Measurements from ENCODE around the gene GAGE12E.
"Not testable (repeated sequence)": the region's sequence is repeated elsewhere in the genome, so short reads cannot be mapped to it uniquely, and the experiment has no call there.

The GAGE12E gene

GRCh38 chrX:49589196-49589595 lies 38.1 kb downstream of the GAGE12E start, which contains the start of gene GAGE2A:
GAGE2A (plus strand) TSS chrX:49589496; CDS start chrX:49590651, 1,155 bp downstream.
- not testable (repeated sequence) for H3K4me2 ChIP-seq (ENCODE audit: low read length)

GRCh38 chrX:49589769-49590478 lies 38.8 kb downstream of the GAGE12E start:
- not testable (repeated sequence) for H2AK5ac ChIP-seq (ENCODE audit: low read length); H3K27me3 ChIP-seq (ENCODE audit: insufficient read depth, low read length); H3K4me3 ChIP-seq (ENCODE audit: low read depth, low read length); H2AFZ ChIP-seq (ENCODE audit: insufficient read depth, low read length, poor library complexity); H3K4me1 ChIP-seq (ENCODE audit: control insufficient read depth in 1 of 2, insufficient read depth in 2 of 2, low read length in 2 of 2); H3K4ac ChIP-seq (ENCODE audit: low read depth, low read length); H3K9me3 ChIP-seq (ENCODE audit: insufficient read depth, low read depth, low read length); H3K18ac ChIP-seq (ENCODE audit: low read length); DNase-seq; H3K9ac ChIP-seq (ENCODE audit: low read length); H4K12ac ChIP-seq (ENCODE audit: low read depth, low read length); H3K4me2 ChIP-seq (ENCODE audit: low read length); H2BK120ac ChIP-seq (ENCODE audit: insufficient read depth, low read length, poor library complexity); H2BK5ac ChIP-seq (ENCODE audit: low read depth, low read length, poor library complexity); H3K36me3 ChIP-seq (ENCODE audit: control insufficient read depth in 1 of 2, insufficient read depth in 2 of 2, low read length in 2 of 2); H2BK12ac ChIP-seq (ENCODE audit: low read length); H3K79me1 ChIP-seq (ENCODE audit: low read length); H3K14ac ChIP-seq (ENCODE audit: low read length); H4K91ac ChIP-seq (ENCODE audit: low read depth, low read length); H3K23ac ChIP-seq (ENCODE audit: low read length); H3K27ac ChIP-seq (ENCODE audit: low read depth, low read length); H3K79me2 ChIP-seq (ENCODE audit: control insufficient read depth, insufficient read depth, low read length, poor library complexity); H4K8ac ChIP-seq (ENCODE audit: low read depth, low read length)
- WGBS (ENCODE audit: extremely low coverage, insufficient coverage, insufficient read length), result no CpG with 5 or more reads among the region's 37 CpGs

More at GRCh38 chrX:49589196-49589595, 38.1 kb downstream of the GAGE12E start, which contains the start of gene GAGE2A:
- H3K9me3 ChIP-seq (ENCODE audit: insufficient read depth, low read depth, low read length); H3K18ac ChIP-seq (ENCODE audit: low read length); H2BK5ac ChIP-seq (ENCODE audit: low read depth, low read length, poor library complexity); H4K91ac ChIP-seq (ENCODE audit: low read depth, low read length); H3K4me1 ChIP-seq (ENCODE audit: control insufficient read depth in 1 of 2, insufficient read depth in 2 of 2, low read length in 2 of 2); H3K79me1 ChIP-seq (ENCODE audit: low read length); H3K9ac ChIP-seq (ENCODE audit: low read length); H4K12ac ChIP-seq (ENCODE audit: low read depth, low read length); H3K36me3 ChIP-seq (ENCODE audit: control insufficient read depth in 1 of 2, insufficient read depth in 2 of 2, low read length in 2 of 2); H3K23ac ChIP-seq (ENCODE audit: low read length); H2AFZ ChIP-seq (ENCODE audit: insufficient read depth, low read length, poor library complexity); H4K8ac ChIP-seq (ENCODE audit: low read depth, low read length); H3K14ac ChIP-seq (ENCODE audit: low read length); H3K27me3 ChIP-seq (ENCODE audit: insufficient read depth, low read length); H2BK120ac ChIP-seq (ENCODE audit: insufficient read depth, low read length, poor library complexity); H3K27ac ChIP-seq (ENCODE audit: low read depth, low read length); DNase-seq; H2BK12ac ChIP-seq (ENCODE audit: low read length); H2AK5ac ChIP-seq (ENCODE audit: low read length); H3K4ac ChIP-seq (ENCODE audit: low read depth, low read length); H3K79me2 ChIP-seq (ENCODE audit: control insufficient read depth, insufficient read depth, low read length, poor library complexity); H3K4me3 ChIP-seq (ENCODE audit: low read depth, low read length): not testable (repeated sequence)
- no CpG with 5 or more reads among the region's 16 CpGs for WGBS (ENCODE audit: extremely low coverage, insufficient coverage, insufficient read length)

DNA sequence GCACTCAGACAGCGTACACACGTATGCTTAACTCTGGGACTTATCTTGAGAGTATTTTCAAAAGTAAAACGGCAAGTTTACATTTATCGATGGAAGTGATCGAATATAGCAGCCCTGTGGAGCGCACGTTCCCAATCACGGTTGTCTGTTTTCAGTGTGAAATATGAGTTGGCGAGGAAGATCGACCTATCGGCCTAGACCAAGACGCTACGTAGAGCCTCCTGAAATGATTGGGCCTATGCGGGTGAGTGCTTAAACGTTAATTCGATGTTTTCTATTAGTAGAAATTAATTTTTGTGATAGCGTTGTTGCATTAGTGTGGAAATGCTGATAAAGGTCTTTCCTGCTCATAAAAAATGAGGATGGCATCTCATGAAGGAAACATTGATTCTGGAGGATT lies 39.4 kb downstream of the GAGE12E start:
- WGBS (ENCODE audit: extremely low coverage, insufficient coverage, insufficient read length), result no CpG with 5 or more reads among the region's 17 CpGs
- H2BK12ac ChIP-seq (ENCODE audit: low read length); H3K14ac ChIP-seq (ENCODE audit: low read length): not testable (repeated sequence)

GRCh38 chrX:49598720-49599119 lies 47.6 kb downstream of the GAGE12E start, which contains the start of gene GAGE1:
GAGE1 (plus strand) TSS chrX:49599020; CDS start chrX:49600175, 1,155 bp downstream.
- H3K18ac ChIP-seq (ENCODE audit: low read length); H3K4me2 ChIP-seq (ENCODE audit: low read length); H3K79me2 ChIP-seq (ENCODE audit: control insufficient read depth, insufficient read depth, low read length, poor library complexity); H3K27me3 ChIP-seq (ENCODE audit: insufficient read depth, low read length); H2AK5ac ChIP-seq (ENCODE audit: low read length); H3K9ac ChIP-seq (ENCODE audit: low read length); H3K4me1 ChIP-seq (ENCODE audit: control insufficient read depth in 1 of 2, insufficient read depth in 2 of 2, low read length in 2 of 2); H3K79me1 ChIP-seq (ENCODE audit: low read length); H3K23ac ChIP-seq (ENCODE audit: low read length); H4K8ac ChIP-seq (ENCODE audit: low read depth, low read length); H4K12ac ChIP-seq (ENCODE audit: low read depth, low read length); H2BK120ac ChIP-seq (ENCODE audit: insufficient read depth, low read length, poor library complexity); H3K36me3 ChIP-seq (ENCODE audit: control insufficient read depth in 1 of 2, insufficient read depth in 2 of 2, low read length in 2 of 2); H3K27ac ChIP-seq (ENCODE audit: low read depth, low read length); H4K91ac ChIP-seq (ENCODE audit: low read depth, low read length); H2BK5ac ChIP-seq (ENCODE audit: low read depth, low read length, poor library complexity); H2AFZ ChIP-seq (ENCODE audit: insufficient read depth, low read length, poor library complexity); H3K9me3 ChIP-seq (ENCODE audit: insufficient read depth, low read depth, low read length); H3K14ac ChIP-seq (ENCODE audit: low read length); H3K4ac ChIP-seq (ENCODE audit: low read depth, low read length); H2BK12ac ChIP-seq (ENCODE audit: low read length); DNase-seq; H3K4me3 ChIP-seq (ENCODE audit: low read depth, low read length): not testable (repeated sequence)
- no CpG with 5 or more reads among the region's 16 CpGs for WGBS (ENCODE audit: extremely low coverage, insufficient coverage, insufficient read length)

More for the DNA sequence above, 39.4 kb downstream of the GAGE12E start:
- H3K79me1 ChIP-seq (ENCODE audit: low read length); H2AK5ac ChIP-seq (ENCODE audit: low read length); H3K4ac ChIP-seq (ENCODE audit: low read depth, low read length); H4K8ac ChIP-seq (ENCODE audit: low read depth, low read length); H2AFZ ChIP-seq (ENCODE audit: insufficient read depth, low read length, poor library complexity); H4K91ac ChIP-seq (ENCODE audit: low read depth, low read length); H3K27ac ChIP-seq (ENCODE audit: low read depth, low read length); H3K23ac ChIP-seq (ENCODE audit: low read length); H3K4me3 ChIP-seq (ENCODE audit: low read depth, low read length); H3K27me3 ChIP-seq (ENCODE audit: insufficient read depth, low read length); H2BK5ac ChIP-seq (ENCODE audit: low read depth, low read length, poor library complexity); H3K9ac ChIP-seq (ENCODE audit: low read length); H3K4me1 ChIP-seq (ENCODE audit: control insufficient read depth in 1 of 2, insufficient read depth in 2 of 2, low read length in 2 of 2); H2BK120ac ChIP-seq (ENCODE audit: insufficient read depth, low read length, poor library complexity); H3K18ac ChIP-seq (ENCODE audit: low read length); H3K36me3 ChIP-seq (ENCODE audit: control insufficient read depth in 1 of 2, insufficient read depth in 2 of 2, low read length in 2 of 2); H3K79me2 ChIP-seq (ENCODE audit: control insufficient read depth, insufficient read depth, low read length, poor library complexity); H3K4me2 ChIP-seq (ENCODE audit: low read length); DNase-seq; H4K12ac ChIP-seq (ENCODE audit: low read depth, low read length); H3K9me3 ChIP-seq (ENCODE audit: insufficient read depth, low read depth, low read length): not testable (repeated sequence)

Data from trophoblast cell (in vitro differentiated cells and primary cell).